ENCODE measurements around the gene MTA1. TPM values are rescaled to one million over a fixed set of nuclear protein-coding genes. Genes with fewer than 3 reads are reported as not detected.

MTA1 gene
- polyA plus RNA-seq, 1 of the 3 experiments (the other 2 are of a cell fraction) = 96.3 TPM

- TF ChIP-seq REST (IDR thresholded peaks at IDR 0.05; ENCODE audit: low read depth, low read length) (no peak), NRF1 (IDR thresholded peaks at IDR 0.05; ENCODE audit: low read depth, low read length) (no peak), FOXM1 (IDR thresholded peaks at IDR 0.05; ENCODE audit: low read depth) (no peak), RXRA (IDR thresholded peaks at IDR 0.05; ENCODE audit: borderline replicate concordance, low read depth) (no peak)
Measured at GRCh38 chr14:105461903-105462302, 42.3 kb downstream of the MTA1 start (continued).

- 97% methylated on average over 21 of the region's 33 CpGs for WGBS (ENCODE audit: low lambda C conversion rate)
- no peak for TF ChIP-seq USF2 (IDR thresholded peaks at IDR 0.05; ENCODE audit: borderline replicate concordance, low read depth, low read length)
- TF ChIP-seq GABPA (IDR thresholded peaks at IDR 0.05; ENCODE audit: low read depth) = no peak
- no peak for TF ChIP-seq SMC3 (IDR thresholded peaks at IDR 0.05; ENCODE audit: low read depth, low read length)
- TF ChIP-seq TEAD4 (IDR thresholded peaks at IDR 0.05; ENCODE audit: borderline replicate concordance, insufficient read depth) = no peak
- H3K9me2 ChIP-seq = no peaks in the 10 kb centered on the region
- H3K4me2 ChIP-seq = no peak overlapping the region
- H3K4me1 ChIP-seq (ENCODE audit: control insufficient read depth in 1 of 2, insufficient read depth in 2 of 2, low read depth in 1 of 2, low read length in 1 of 2) = peaks cover 0 to 30% of the 10 kb centered on the region in 2 experiments; a peak in 1 of 4 replicates
- DNase-seq = no peak
- no peaks in the 10 kb centered on the region for H3K27me3 ChIP-seq (ENCODE audit: insufficient read depth)
- no peaks in the 10 kb centered on the region for H3K9me3 ChIP-seq
- H4K20me1 ChIP-seq (ENCODE audit: insufficient read depth) = no peaks in the 10 kb centered on the region
- CTCF ChIA-PET = interaction anchor here (0.6 to 2.1 kb wide), 3 partner anchors 16 to 25 kb away, joined by 3 to 6 read pairs (median 6); no protein-coding TSS in a partner anchor
- H3K36me3 ChIP-seq (replicated peaks in 1 of 2; ENCODE audit: control insufficient read depth in 1 of 2, insufficient read depth in 2 of 2, low read length in 1 of 2) = peaks cover 4 to 76% of the 10 kb centered on the region in 2 experiments
- H3K27ac ChIP-seq (ENCODE audit: low read depth in 2 of 2, low read length in 1 of 2) = no peak overlapping the region; a peak in 1 of 4 replicates
- H2AFZ ChIP-seq (ENCODE audit: low read depth) = no peak overlapping the region
- H3K9ac ChIP-seq = no peak overlapping the region
- no peaks in the 10 kb centered on the region for H3K79me2 ChIP-seq (ENCODE audit: insufficient read depth)
- no peaks in the 10 kb centered on the region for H3F3A ChIP-seq (replicated peaks; ENCODE audit: insufficient read depth)
- no peak overlapping the region for H3K4me3 ChIP-seq (ENCODE audit: low read depth in 2 of 2, low read length in 1 of 2)
- POLR2A ChIA-PET = no interaction called here
Measured at GRCh38 chr14:105464501-105464900, 44.9 kb downstream of the MTA1 start.

- no peak overlapping the region for H2AFZ ChIP-seq (ENCODE audit: low read depth)
- DNase-seq = no peak
- TF ChIP-seq TCF12 (IDR thresholded peaks at IDR 0.05) = no peak
- TF ChIP-seq EP300 (IDR thresholded peaks at IDR 0.05; ENCODE audit: borderline replicate concordance in 1 of 2, low read depth in 1 of 2, low read length in 1 of 2) = no peak
- TF ChIP-seq TAF1 (IDR thresholded peaks at IDR 0.05; ENCODE audit: borderline replicate concordance, low read depth, low read length) = no peak
- TF ChIP-seq YY1 (IDR thresholded peaks at IDR 0.05; ENCODE audit: low read depth) = no peak
- no peak for TF ChIP-seq RCOR1 (IDR thresholded peaks at IDR 0.05; ENCODE audit: low read length)
- no peak for TF ChIP-seq FOXJ3 (CRISPR knock-in tag; IDR thresholded peaks at IDR 0.05)
- no peak for TF ChIP-seq PBX3 (IDR thresholded peaks at IDR 0.05)
- TF ChIP-seq GABPA (IDR thresholded peaks at IDR 0.05; ENCODE audit: low read depth) = no peak
Measured at GRCh38 chr14:105465209-105466031, 45.8 kb downstream of the MTA1 start.

More at GRCh38 chr14:105465209-105466031, 45.8 kb downstream of the MTA1 start:
- Histone ChIP-seq H3K27ac (ENCODE audit: low read depth in 2 of 2, low read length in 1 of 2) (peak overlapping the region in 1 of 2 experiments; percentile 16; a peak in 1 of 4 replicates), H3K9me3 (no peaks in the 10 kb centered on the region), H4K20me1 (ENCODE audit: insufficient read depth) (no peaks in the 10 kb centered on the region), H3K9me2 (no peaks in the 10 kb centered on the region), H3K36me3 (replicated peaks in 1 of 2; ENCODE audit: control insufficient read depth in 1 of 2, insufficient read depth in 2 of 2, low read length in 1 of 2) (peaks cover 4 to 75% of the 10 kb centered on the region in 2 experiments), H3K9ac (no peak overlapping the region), H3K27me3 (ENCODE audit: insufficient read depth) (no peaks in the 10 kb centered on the region), H3K79me2 (ENCODE audit: insufficient read depth) (no peaks in the 10 kb centered on the region), H3K4me1 (ENCODE audit: control insufficient read depth in 1 of 2, insufficient read depth in 2 of 2, low read depth in 1 of 2, low read length in 1 of 2) (peaks cover 0 to 36% of the 10 kb centered on the region in 2 experiments; a peak in 1 of 4 replicates), H3K4me2 (no peak overlapping the region), H3F3A (replicated peaks; ENCODE audit: insufficient read depth) (no peaks in the 10 kb centered on the region), H3K4me3 (ENCODE audit: low read depth in 2 of 2, low read length in 1 of 2) (no peak overlapping the region)
- CTCF ChIA-PET = interaction anchor here (0.6 kb wide), 2 partner anchors 16 to 27 kb away, joined by 3 read pairs; no protein-coding TSS in a partner anchor
- POLR2A ChIA-PET = no interaction called here
- 87% methylated on average over 8 of the region's 20 CpGs for WGBS (ENCODE audit: low lambda C conversion rate)
